Endodermal cell (in vitro differentiated cells): ENCODE measurements around the gene ARFGAP1. TPM values are rescaled to one million over a fixed set of nuclear protein-coding genes. Genes with fewer than 3 reads are reported as not detected.

ENCODE experiments used
- DNase-seq: peaks from one replicate; pipeline ENCODE4 v3.0.0-alpha.2; 2017
- H3K27ac ChIP-seq: 2 replicates; pipeline ENCODE4 v1.5.1; 2013; ENCODE audit warnings: mild to moderate bottlenecking, low read depth, low read length, moderate library complexity
- H3K27me3 ChIP-seq: 2 replicates; pipeline ENCODE4 v1.6.1; 2013; ENCODE audit warnings: mild to moderate bottlenecking, low read length, moderate library complexity; ENCODE audit not compliant: insufficient read depth, control insufficient read depth, poor library complexity, severe bottlenecking
- H3K36me3 ChIP-seq: 2 replicates; pipeline ENCODE4 v1.7.0; 2013; ENCODE audit warnings: mild to moderate bottlenecking, low read length, moderate library complexity; ENCODE audit not compliant: control insufficient read depth, insufficient read depth
- H3K4me1 ChIP-seq: one replicate; pipeline ENCODE4 v1.7.0; 2013; ENCODE audit warnings: low read length; ENCODE audit not compliant: control insufficient read depth, insufficient read depth
- H3K4me3 ChIP-seq: 2 replicates; pipeline ENCODE4 v1.5.1; 2013; ENCODE audit warnings: mild to moderate bottlenecking, low read length, moderate library complexity
- H3K9ac ChIP-seq: 2 replicates; pipeline ENCODE4 v1.6.1; 2013; ENCODE audit warnings: mild to moderate bottlenecking, low read length, moderate library complexity; ENCODE audit not compliant: poor library complexity, severe bottlenecking; ENCODE audit errors: extremely low read depth
- H3K9me3 ChIP-seq: 2 replicates; pipeline ENCODE4 v1.6.1; 2013; ENCODE audit warnings: mild to moderate bottlenecking, low read length, moderate library complexity; ENCODE audit not compliant: control insufficient read depth
- H3K27ac Mint-ChIP-seq: 2 replicates; pipeline ENCODE4 v1.8.0; 2020; ENCODE audit warnings: mixed read lengths
- H3K27me3 Mint-ChIP-seq: 2 replicates; pipeline ENCODE4 v1.8.0; 2021; ENCODE audit warnings: mild to moderate bottlenecking, mixed read lengths; ENCODE audit not compliant: insufficient read depth
- H3K36me3 Mint-ChIP-seq: 2 replicates; pipeline ENCODE4 v1.8.0; 2020; ENCODE audit warnings: low read depth, mixed read lengths
- H3K4me1 Mint-ChIP-seq: 2 replicates; pipeline ENCODE4 v1.8.0; 2020; ENCODE audit warnings: mixed read lengths
- H3K4me3 Mint-ChIP-seq: 2 replicates; pipeline ENCODE4 v1.8.0; 2020; ENCODE audit warnings: mild to moderate bottlenecking, moderate library complexity, mixed read lengths
- H3K9me3 Mint-ChIP-seq: 2 replicates; pipeline ENCODE4 v1.8.0; 2020; ENCODE audit warnings: mild to moderate bottlenecking, mixed read lengths
- WGBS, 2 experiments: methylation state at CpG; one replicate each; pipeline versions ENCODE4 v1.1.5 to v1.1.7; 2013; ENCODE audit warnings: missing lambda C conversion rate in 2 of 2, mixed read lengths in 1 of 2; ENCODE audit not compliant: insufficient coverage in 1 of 2, insufficient read length in 1 of 2; 5-methylcytosine and 5-hydroxymethylcytosine counted together
- total RNA-seq, 2 donors: library from RNA; stranded (reverse); fragmentation: NEBNext Ultra II Directional in 1 of 2; extraction: Animal tissue kit (Norgen Biotek cat#: 25700) in 1 of 2; gene quantifications; 2 replicates in 1 of 2; 3 replicates in 1 of 2; pipeline ENCODE4 v1.2.1, GENCODE V29; 2021
- TF ChIP-seq, protein P1 (sequence below): fragments of 200-600 bp; sonication (generic); conservative IDR thresholded peaks from 2 replicates; pipeline ENCODE4 v1.5.0; 2021; ENCODE audit warnings: antibody characterized with exemption, mild to moderate bottlenecking

Gene ARFGAP1
- total RNA-seq, 2 donors from 2014 or later = 159 to 208 TPM

DNA sequence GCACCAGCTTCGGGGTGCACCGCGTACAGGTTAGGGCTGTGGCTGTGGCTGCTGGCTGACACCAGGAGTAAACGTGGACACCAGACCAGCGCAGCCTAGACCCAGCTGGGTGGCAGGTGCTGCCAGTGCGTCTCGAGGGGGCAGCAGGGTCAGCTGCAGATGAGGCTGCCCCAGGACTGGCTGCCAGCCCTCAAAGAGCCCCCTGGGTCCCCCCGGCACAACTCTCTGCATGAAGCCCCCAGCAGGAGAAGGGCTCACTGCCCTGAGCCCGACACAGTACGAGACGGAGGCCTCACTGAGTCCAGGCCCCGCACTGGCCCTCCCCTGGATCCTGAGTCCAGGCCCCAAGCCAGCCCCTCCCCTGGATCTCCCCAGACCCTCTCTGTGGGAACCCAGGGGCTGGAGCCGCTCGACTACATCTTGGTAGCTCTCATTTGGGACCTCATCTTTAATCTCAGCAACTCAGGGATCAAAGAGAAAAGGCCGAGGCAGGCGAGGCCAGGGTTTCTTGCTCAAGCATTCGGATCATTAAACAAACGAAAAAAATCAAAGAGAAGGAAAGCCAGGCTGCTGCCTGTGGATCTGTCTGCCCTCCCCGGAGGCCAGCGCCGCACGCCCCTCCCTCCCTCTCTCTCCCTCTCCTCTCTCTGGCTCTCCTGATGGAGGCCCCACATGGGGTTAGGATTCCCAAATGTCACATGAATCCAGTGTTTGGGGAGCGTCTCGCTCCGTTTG lies 11.4 kb upstream of the ARFGAP1 start:
- Mint-ChIP-seq H3K27ac (no peak overlapping the region), H3K36me3 (no peaks in the 10 kb centered on the region), H3K4me3 (no peak overlapping the region), H3K4me1 (no peaks in the 10 kb centered on the region), H3K9me3 (no peaks in the 10 kb centered on the region), H3K27me3 (peaks cover 10% of the 10 kb centered on the region)
- DNase-seq = no peak
- H3K4me1 ChIP-seq = no peaks in the 10 kb centered on the region
- peaks cover 10% of the 10 kb centered on the region for H3K27me3 ChIP-seq
- peak overlapping the region; percentile 84 for H3K27ac ChIP-seq
- TF ChIP-seq, protein P1, sequence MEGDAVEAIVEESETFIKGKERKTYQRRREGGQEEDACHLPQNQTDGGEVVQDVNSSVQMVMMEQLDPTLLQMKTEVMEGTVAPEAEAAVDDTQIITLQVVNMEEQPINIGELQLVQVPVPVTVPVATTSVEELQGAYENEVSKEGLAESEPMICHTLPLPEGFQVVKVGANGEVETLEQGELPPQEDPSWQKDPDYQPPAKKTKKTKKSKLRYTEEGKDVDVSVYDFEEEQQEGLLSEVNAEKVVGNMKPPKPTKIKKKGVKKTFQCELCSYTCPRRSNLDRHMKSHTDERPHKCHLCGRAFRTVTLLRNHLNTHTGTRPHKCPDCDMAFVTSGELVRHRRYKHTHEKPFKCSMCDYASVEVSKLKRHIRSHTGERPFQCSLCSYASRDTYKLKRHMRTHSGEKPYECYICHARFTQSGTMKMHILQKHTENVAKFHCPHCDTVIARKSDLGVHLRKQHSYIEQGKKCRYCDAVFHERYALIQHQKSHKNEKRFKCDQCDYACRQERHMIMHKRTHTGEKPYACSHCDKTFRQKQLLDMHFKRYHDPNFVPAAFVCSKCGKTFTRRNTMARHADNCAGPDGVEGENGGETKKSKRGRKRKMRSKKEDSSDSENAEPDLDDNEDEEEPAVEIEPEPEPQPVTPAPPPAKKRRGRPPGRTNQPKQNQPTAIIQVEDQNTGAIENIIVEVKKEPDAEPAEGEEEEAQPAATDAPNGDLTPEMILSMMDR = no peak
- H3K36me3 ChIP-seq = no peaks in the 10 kb centered on the region
- no peaks in the 10 kb centered on the region for H3K9me3 ChIP-seq
- no peak overlapping the region for H3K9ac ChIP-seq
- 60 to 76% methylated on average over 18 to 25 of the region's 25 CpGs for WGBS, 2 experiments
- no peak overlapping the region for H3K4me3 ChIP-seq

DNA sequence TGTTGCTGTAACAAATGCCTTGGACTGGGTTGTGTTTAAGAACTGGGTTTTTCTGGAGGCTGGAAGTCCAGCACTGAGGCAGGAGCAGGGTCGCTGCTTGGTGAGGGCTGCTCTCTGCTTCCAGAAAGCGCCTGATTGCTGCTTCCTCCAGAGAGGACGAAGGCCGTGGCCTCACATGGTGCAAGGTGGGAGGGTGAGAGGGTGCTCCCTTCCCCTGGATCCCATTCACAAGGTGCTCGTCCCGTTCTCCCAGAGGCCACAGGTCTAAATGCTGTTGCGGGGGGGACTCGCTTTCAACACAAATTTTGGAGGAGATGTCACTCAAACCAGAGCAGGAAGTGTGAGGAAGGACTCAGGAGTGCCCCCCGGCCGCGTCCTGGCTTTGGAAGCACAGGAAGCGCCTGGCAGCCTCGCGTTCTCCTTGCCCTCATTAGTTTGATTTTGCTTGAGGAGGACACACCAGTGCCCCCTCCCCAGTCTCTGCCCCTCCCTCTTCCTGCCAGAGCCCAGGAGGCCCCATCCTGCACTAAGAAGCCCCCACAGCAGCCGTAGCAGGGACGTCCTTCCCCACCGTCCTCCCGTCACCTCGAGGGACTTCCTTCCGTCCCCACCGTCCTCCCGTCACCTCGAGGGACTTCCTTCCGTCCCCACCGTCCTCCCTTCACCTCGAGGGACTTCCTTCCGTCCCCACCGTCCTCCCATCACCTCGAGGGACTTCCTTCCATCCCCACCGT lies 10.7 kb upstream of the ARFGAP1 start:
- H3K9me3 Mint-ChIP-seq = no peaks in the 10 kb centered on the region

DNA sequence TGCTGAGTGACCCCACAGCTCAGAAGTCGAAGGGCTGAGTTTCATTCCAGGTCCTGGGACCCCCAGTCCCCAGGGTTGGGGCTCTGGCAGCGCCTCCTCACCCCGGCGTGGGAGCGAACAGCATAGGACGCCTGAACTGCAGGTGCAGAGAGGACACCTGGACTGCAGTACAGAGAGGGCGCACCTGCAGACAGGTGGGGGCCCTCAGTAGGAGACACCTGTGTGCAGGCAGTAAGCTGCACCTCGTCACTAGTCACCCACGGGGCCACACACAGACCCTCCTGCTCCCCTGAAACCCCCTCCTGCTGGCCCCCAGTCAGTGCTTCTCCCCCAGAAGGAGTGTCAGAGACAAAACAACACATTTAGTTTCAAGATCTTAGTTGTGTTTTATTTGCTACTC lies 9.8 kb upstream of the ARFGAP1 start:
- Mint-ChIP-seq H3K4me3 (no peak overlapping the region), H3K27ac (no peak overlapping the region), H3K9me3 (no peaks in the 10 kb centered on the region), H3K27me3 (peaks cover 2% of the 10 kb centered on the region), H3K4me1 (no peaks in the 10 kb centered on the region), H3K36me3 (no peaks in the 10 kb centered on the region)
- no peaks in the 10 kb centered on the region for H3K27me3 ChIP-seq
- H3K36me3 ChIP-seq = no peaks in the 10 kb centered on the region
- H3K4me3 ChIP-seq = no peak overlapping the region
- H3K27ac ChIP-seq = no peak overlapping the region
- TF ChIP-seq, protein P1 = no peak
- no peak overlapping the region for H3K9ac ChIP-seq
- H3K9me3 ChIP-seq = no peaks in the 10 kb centered on the region
- no peak for DNase-seq
- H3K4me1 ChIP-seq = no peaks in the 10 kb centered on the region
- 89 to 93% methylated on average over 5 to 9 of the region's 9 CpGs for WGBS, 2 experiments

More for the DNA sequence above, 10.7 kb upstream of the ARFGAP1 start:
- Histone ChIP-seq H3K27me3 (peaks cover 3% of the 10 kb centered on the region), H3K27ac (peak overlapping the region; percentile 84), H3K36me3 (no peaks in the 10 kb centered on the region), H3K4me1 (no peaks in the 10 kb centered on the region), H3K9ac (no peak overlapping the region), H3K9me3 (no peaks in the 10 kb centered on the region), H3K4me3 (no peak overlapping the region)
- Mint-ChIP-seq H3K27me3 (peaks cover 3% of the 10 kb centered on the region), H3K36me3 (no peaks in the 10 kb centered on the region), H3K4me3 (no peak overlapping the region), H3K4me1 (no peaks in the 10 kb centered on the region), H3K27ac (no peak overlapping the region)
- TF ChIP-seq, protein P1 = no peak
- WGBS, 2 experiments = 82 to 89% methylated on average over 22 to 30 of the region's 30 CpGs
- no peak for DNase-seq
